ENCODE measurements around the gene LRTM1.

GRCh38 chr3:54895613-54896012 lies 32.2 kb downstream of the LRTM1 start:
- TF ChIP-seq CTCF (IDR thresholded peaks at IDR 0.05 in 2 of 3, conservative IDR thresholded peaks at IDR 0.05 in 1 of 3; ENCODE audit: borderline replicate concordance in 1 of 3, insufficient read depth in 1 of 3, low read depth in 2 of 3, low read length in 2 of 3) (no peak), JUND (IDR thresholded peaks at IDR 0.05) (no peak), POLR2AphosphoS5 (IDR thresholded peaks at IDR 0.05; ENCODE audit: low read depth, low read length) (no peak), POLR2A (IDR thresholded peaks at IDR 0.05; ENCODE audit: borderline replicate concordance, extremely low read depth, insufficient read depth, insufficient read length) (no peak), TCF7L2 (IDR thresholded peaks at IDR 0.05; ENCODE audit: borderline replicate concordance, extremely low read depth, insufficient read depth, insufficient read length) (no peak), EZH2 (IDR thresholded peaks at IDR 0.05) (no peak), MAX (IDR thresholded peaks at IDR 0.05) (no peak), ZNF274 (IDR thresholded peaks at IDR 0.05; ENCODE audit: low read depth, low read length) (no peak), RAD21 (IDR thresholded peaks at IDR 0.05; ENCODE audit: low read depth) (no peak), YY1 (IDR thresholded peaks at IDR 0.05; ENCODE audit: extremely low read depth, insufficient replicate concordance, low read depth, low read length) (no peak), REST (IDR thresholded peaks at IDR 0.05; ENCODE audit: low read depth) (no peak), CEBPB (IDR thresholded peaks at IDR 0.05; ENCODE audit: low read depth) (no peak), EZH2phosphoT487 (IDR thresholded peaks at IDR 0.05; ENCODE audit: borderline replicate concordance) (no peak), SP1 (IDR thresholded peaks at IDR 0.05; ENCODE audit: low read depth) (no peak)

Data from HCT116 (cell line).